ENCODE results near the gene HTT-AS.

Gene HTT-AS

GRCh38 chr4:3087115-3087797 is 12.9 kb upstream of the HTT-AS start:
- no peak for DNase-seq (ENCODE audit: low spot score)

GRCh38 chr4:3085948-3086670 is 11.8 kb upstream of the HTT-AS start:
- DNase-seq (ENCODE audit: low spot score) = no peak

- no peak for DNase-seq (ENCODE audit: low spot score)
Measured at GRCh38 chr4:3083732-3084131, 9.4 kb upstream of the HTT-AS start.

GRCh38 chr4:3082925-3083515 is 8.7 kb upstream of the HTT-AS start:
- DNase-seq (ENCODE audit: low spot score) = no peak

GRCh38 chr4:3079694-3080123 is 5.4 kb upstream of the HTT-AS start:
- DNase-seq (ENCODE audit: low spot score) = no peak

- no peak for DNase-seq (ENCODE audit: low spot score)
Measured at GRCh38 chr4:3077796-3078195, 3.5 kb upstream of the HTT-AS start.

- DNase-seq (ENCODE audit: low spot score) = no peak
Measured at GRCh38 chr4:3075652-3075981, 1.3 kb upstream of the HTT-AS start.

- peak; percentile 34 for DNase-seq (ENCODE audit: low spot score)
Measured at GRCh38 chr4:3074846-3075651, 711 bp upstream of the HTT-AS start.

GRCh38 chr4:3073158-3074077 is 920 bp downstream of the HTT-AS start:
- no peak for DNase-seq (ENCODE audit: low spot score)

- DNase-seq (ENCODE audit: low spot score) = no peak
Measured at GRCh38 chr4:3071811-3072210, 2.5 kb downstream of the HTT-AS start.

- no peak for DNase-seq (ENCODE audit: low spot score)
Measured at GRCh38 chr4:3070709-3071500, 3.4 kb downstream of the HTT-AS start.

GRCh38 chr4:3069661-3070199 is 4.6 kb downstream of the HTT-AS start:
- no peak for DNase-seq (ENCODE audit: low spot score)

GRCh38 chr4:3067473-3068001 is 6.8 kb downstream of the HTT-AS start:
- no peak for DNase-seq (ENCODE audit: low spot score)

- no peak for DNase-seq (ENCODE audit: low spot score)
Measured at GRCh38 chr4:3066836-3067400, 7.4 kb downstream of the HTT-AS start.

- no peak for DNase-seq (ENCODE audit: low spot score)
Measured at GRCh38 chr4:3065551-3065950, 8.8 kb downstream of the HTT-AS start.

GRCh38 chr4:3062471-3062870 is 11.9 kb downstream of the HTT-AS start:
- DNase-seq (ENCODE audit: low spot score) = no peak

GRCh38 chr4:3060946-3061345 is 13.4 kb downstream of the HTT-AS start:
- no peak for DNase-seq (ENCODE audit: low spot score)

- DNase-seq (ENCODE audit: low spot score) = no peak
Measured at GRCh38 chr4:3059943-3060342, 14.4 kb downstream of the HTT-AS start.

GRCh38 chr4:3054169-3054759 is 20.1 kb downstream of the HTT-AS start:
- DNase-seq (ENCODE audit: low spot score) = no peak
